ENCODE data around the gene LGALS12. TPM values are rescaled to one million over a fixed set of nuclear protein-coding genes. Genes with fewer than 3 reads are reported as not detected.

The LGALS12 gene
- total RNA-seq, 1 experiment from 2014 or later: 0.07 TPM

GRCh38 chr11:63508745-63509144 lies 2.9 kb downstream of the LGALS12 start:
- Histone ChIP-seq H4K20me1 (ENCODE audit: low read length) (no peaks in the 10 kb centered on the region), H3K27me3 (ENCODE audit: low read length) (no peaks in the 10 kb centered on the region), H3K9ac (ENCODE audit: low read length) (no peak overlapping the region), H2AFZ (ENCODE audit: low read length) (no peak overlapping the region), H3K4me1 (ENCODE audit: insufficient read depth, low read length) (no peaks in the 10 kb centered on the region), H3K9me2 (replicated peaks; ENCODE audit: low read length) (no peaks in the 10 kb centered on the region), H3K27ac (ENCODE audit: low read length) (no peak overlapping the region), H3K4me3 (ENCODE audit: low read length) (no peak overlapping the region), H3K9me3 (ENCODE audit: low read length) (no peaks in the 10 kb centered on the region), H3K36me3 (ENCODE audit: low read depth, low read length) (no peaks in the 10 kb centered on the region), H3K4me2 (ENCODE audit: low read length) (no peak overlapping the region), H3K79me2 (ENCODE audit: low read length) (no peaks in the 10 kb centered on the region), H3F3A (ENCODE audit: low read length, unreplicated experiment) (no peaks in the 10 kb centered on the region)
- CTCF ChIA-PET: interaction anchor here (1.3 kb wide), 1 partner anchor 30 kb away, joined by 9 read pairs; no protein-coding TSS in a partner anchor
- no peak for ATAC-seq
- TF ChIP-seq EZH2 (IDR thresholded peaks at IDR 0.05; ENCODE audit: low read length, unreplicated experiment): no peak
- TF ChIP-seq CTCF (conservative IDR thresholded peaks at IDR 0.05; ENCODE audit: low read depth, low read length): no peak
- TF ChIP-seq EZH2phosphoT487 (IDR thresholded peaks at IDR 0.05; ENCODE audit: borderline replicate concordance, low read length): no peak
- DNase-seq: no peak
- POLR2A ChIA-PET (ENCODE audit: unreplicated experiment): no interaction called here
- intact Hi-C loops (cut with micrococcal nuclease): no loop called here
- no TSS peak for BruUV-seq (replicated peaks)

GRCh38 chr11:63510360-63511047 lies 4.6 kb downstream of the LGALS12 start:
- CTCF ChIA-PET: no interaction called here

More at GRCh38 chr11:63510360-63511047, 4.6 kb downstream of the LGALS12 start:
- POLR2A ChIA-PET (ENCODE audit: unreplicated experiment): no interaction called here
- no peaks in the 10 kb centered on the region for H3F3A ChIP-seq (ENCODE audit: low read length, unreplicated experiment)
- H3K9me2 ChIP-seq (replicated peaks; ENCODE audit: low read length): no peaks in the 10 kb centered on the region
- ATAC-seq: peak; percentile 47
- no peaks in the 10 kb centered on the region for H3K36me3 ChIP-seq (ENCODE audit: low read depth, low read length)
- H3K27ac ChIP-seq (ENCODE audit: low read length): no peak overlapping the region
- intact Hi-C loops (cut with micrococcal nuclease): no loop called here
- H3K27me3 ChIP-seq (ENCODE audit: low read length): no peaks in the 10 kb centered on the region
- H3K4me3 ChIP-seq (ENCODE audit: low read length): no peak overlapping the region
- H3K9me3 ChIP-seq (ENCODE audit: low read length): no peaks in the 10 kb centered on the region
- H3K9ac ChIP-seq (ENCODE audit: low read length): no peak overlapping the region
- no peak overlapping the region for H2AFZ ChIP-seq (ENCODE audit: low read length)
- TF ChIP-seq EZH2phosphoT487 (IDR thresholded peaks at IDR 0.05; ENCODE audit: borderline replicate concordance, low read length) (no peak), EZH2 (IDR thresholded peaks at IDR 0.05; ENCODE audit: low read length, unreplicated experiment) (no peak), CTCF (conservative IDR thresholded peaks at IDR 0.05; ENCODE audit: low read depth, low read length) (no peak)
- no peaks in the 10 kb centered on the region for H3K4me1 ChIP-seq (ENCODE audit: insufficient read depth, low read length)
- H3K4me2 ChIP-seq (ENCODE audit: low read length): no peak overlapping the region
- no peaks in the 10 kb centered on the region for H4K20me1 ChIP-seq (ENCODE audit: low read length)
- no peak for DNase-seq
- BruUV-seq (replicated peaks): no TSS peak
- H3K79me2 ChIP-seq (ENCODE audit: low read length): no peaks in the 10 kb centered on the region
